HG03565 (cell line): Measurements from ENCODE around the gene KCNJ14.

Experiments used
- ATAC-seq: cut with Tn5 transposase; IDR thresholded peaks from one replicate; pipeline ENCODE4 v1.9.1; 2021; ENCODE audit warnings: mild to moderate bottlenecking, moderate library complexity; ENCODE audit not compliant: unreplicated experiment

Gene KCNJ14

GRCh38 chr19:48501494-48502349 lies 46.3 kb downstream of the KCNJ14 start:
- no peak for ATAC-seq

DNA sequence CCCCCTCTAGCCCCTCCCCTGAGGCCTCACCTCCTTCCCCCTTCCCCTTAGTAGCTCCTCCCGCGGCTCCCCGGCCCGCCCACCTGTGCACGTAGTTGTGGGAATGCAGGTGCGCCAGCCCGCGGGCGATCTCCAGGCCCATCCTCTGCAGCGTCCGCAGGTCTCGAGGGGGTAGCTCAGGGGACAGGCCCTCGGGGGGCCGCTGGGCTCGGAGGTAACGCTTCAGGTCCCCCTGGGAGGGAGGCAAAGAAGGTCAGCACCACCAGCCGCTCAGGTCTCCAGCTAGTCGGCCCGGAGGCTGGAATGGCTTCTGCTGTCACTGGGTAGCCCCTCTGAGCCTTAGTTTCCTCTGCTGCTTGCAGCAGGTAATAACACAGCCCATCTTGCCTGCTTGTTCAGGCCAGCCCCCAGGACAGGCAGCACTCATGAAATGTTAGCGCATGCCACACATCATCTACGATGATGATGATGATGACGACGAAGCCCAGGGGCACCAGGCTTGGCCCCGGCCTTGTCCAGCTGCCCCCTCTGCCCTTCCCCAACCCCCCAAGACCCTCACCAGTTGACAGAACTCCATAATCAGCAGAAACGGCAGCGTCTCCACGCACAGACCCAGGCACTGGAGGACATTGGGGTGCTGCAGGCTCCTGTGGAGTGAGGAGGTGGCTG lies 47.1 kb downstream of the KCNJ14 start:
- no peak for ATAC-seq

- no peak for ATAC-seq
These were observed 50.9 kb downstream of the KCNJ14 start for GRCh38 chr19:48506138-48506733.

DNA sequence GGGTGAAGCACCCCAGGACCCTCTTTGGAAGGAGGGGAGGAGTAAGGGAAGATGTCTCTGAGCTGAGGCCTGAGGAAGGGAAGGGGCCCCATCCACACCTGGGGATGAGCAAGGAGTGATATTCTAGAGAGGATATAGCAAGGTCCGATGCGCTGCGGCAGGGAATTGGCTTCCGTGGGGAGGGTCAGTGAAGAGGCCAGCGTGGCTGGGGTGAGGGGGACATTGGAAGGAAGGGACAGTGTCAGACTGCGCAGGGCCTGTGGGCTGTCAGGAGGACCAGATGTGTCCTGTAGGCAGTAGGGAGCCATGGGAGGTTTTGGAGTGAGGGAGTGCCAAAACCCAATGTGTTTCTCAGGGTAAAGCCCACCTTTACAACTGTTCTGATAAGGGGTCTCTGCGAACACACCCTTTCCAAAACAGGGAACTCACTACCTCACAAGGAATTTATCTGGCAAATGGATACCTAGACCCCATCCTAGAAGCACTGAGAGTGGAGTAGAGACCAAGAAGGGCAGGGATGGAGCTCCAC lies 52.6 kb downstream of the KCNJ14 start:
- ATAC-seq: no peak

GRCh38 chr19:48508729-48509411 lies 53.5 kb downstream of the KCNJ14 start:
- ATAC-seq: no peak

GRCh38 chr19:48509467-48510194 lies 54.3 kb downstream of the KCNJ14 start:
- no peak for ATAC-seq

- ATAC-seq: no peak
These were observed 55.3 kb downstream of the KCNJ14 start for GRCh38 chr19:48510421-48511268.

DNA sequence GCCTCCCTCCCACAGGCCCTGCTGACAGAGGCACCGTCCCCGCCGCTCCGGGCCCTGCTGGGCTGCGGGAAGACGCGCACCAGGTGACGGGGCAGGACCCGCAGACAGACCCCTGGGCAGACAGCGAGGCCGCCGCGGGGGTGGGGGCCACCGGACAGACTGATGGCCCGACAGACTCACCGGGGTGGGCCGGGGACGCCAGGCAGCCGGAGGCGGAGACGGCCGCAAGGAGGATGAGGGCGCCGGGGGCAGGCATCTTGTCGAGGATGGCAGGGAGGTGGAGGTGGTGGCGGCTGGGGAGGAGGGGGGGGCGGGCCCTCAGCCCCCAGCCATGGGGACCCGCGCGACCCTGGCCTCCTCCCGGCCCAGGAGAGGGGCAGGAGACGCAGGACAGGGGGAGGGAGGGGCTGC lies 56.0 kb downstream of the KCNJ14 start:
- no peak for ATAC-seq

- ATAC-seq: no peak
These were observed 56.6 kb downstream of the KCNJ14 start, which contains the start of gene LMTK3 for GRCh38 chr19:48511800-48512503. LMTK3 (minus strand) TSS chr19:48511835; CDS start chr19:48511576, 259 bp downstream.

GRCh38 chr19:48512504-48513288 lies 57.3 kb downstream of the KCNJ14 start:
- ATAC-seq: no peak

DNA sequence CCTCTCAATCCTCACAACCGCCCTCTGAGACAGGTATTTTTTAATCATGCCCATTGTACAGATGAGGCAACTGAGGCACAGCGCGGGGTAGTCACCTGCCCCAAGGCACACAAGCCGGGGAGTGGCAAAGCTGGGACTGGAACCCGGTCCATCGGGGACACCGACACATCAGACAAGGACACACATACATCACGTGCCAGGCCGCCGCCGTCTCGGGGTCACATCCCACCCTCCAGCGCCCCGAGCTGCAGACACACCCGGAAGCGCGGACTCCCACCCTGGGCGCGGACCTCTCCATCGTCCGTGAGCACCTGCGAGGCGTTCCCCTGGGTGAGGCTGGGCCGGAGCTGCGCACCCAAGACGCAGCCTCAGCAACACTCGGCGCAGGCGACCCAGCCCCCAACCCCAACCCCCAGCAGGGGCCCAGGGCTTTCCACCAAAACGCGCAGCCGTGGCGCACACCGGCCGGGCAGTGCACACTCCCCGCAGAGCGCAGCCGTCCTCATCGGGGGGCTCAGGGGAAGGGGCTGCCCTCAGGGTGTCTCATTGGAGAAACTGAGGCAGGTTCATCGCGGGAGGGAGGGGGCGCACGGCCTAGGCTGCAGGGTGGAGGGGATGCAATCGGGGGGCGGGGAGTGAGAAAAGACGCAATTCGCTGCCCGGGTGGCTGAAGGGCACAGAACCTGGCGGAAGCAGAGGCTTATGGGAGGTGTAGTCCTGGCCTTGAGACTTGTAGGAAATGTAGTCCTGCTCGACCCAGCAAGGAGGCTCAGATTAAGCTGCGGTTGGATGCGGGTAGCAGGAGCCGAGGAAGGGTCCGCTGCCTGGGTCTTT lies 58.1 kb downstream of the KCNJ14 start:
- ATAC-seq: no peak

DNA sequence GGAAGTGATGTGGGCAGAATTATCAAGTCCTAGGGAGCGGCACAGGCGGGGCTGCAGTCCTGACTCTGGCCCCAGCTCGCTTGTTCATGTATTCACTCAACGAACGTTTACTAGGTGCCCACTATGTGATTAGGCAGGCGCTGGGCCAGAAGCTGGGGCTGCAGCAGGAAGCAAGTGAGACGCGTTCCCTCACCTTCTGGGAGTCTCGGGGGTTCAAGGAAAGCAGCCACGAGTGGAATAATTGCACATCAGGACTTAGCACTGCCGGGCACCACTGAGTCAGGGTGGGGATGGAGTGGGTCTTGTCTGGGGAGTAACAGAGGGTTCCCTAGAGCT lies 58.7 kb downstream of the KCNJ14 start:
- ATAC-seq: no peak

DNA sequence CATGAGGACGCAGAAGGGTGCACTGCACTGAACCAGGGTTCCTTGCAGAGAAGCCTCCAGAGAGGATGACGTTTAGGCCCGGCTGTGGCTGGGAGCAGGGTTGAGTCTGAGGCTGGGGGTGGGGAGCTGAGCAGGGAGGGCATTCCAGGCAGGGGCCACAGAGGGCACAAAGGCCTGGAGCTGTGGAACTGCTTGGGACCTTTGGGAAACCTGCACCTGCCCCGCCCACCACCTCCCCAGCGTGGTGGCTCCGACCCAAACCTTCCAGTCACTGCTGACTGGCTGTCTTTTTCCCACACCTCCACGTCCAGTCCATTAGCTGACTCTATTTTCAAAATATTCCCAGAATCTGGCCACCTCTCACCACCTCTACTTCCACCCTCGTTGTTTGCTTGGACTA lies 61.2 kb downstream of the KCNJ14 start:
- ATAC-seq: no peak
